K562 (cell line): Measurements from ENCODE around the gene ITGB5. TPM values are rescaled to one million over a fixed set of nuclear protein-coding genes. Genes with fewer than 3 reads are reported as not detected.

Source experiments
- AFF4 ChIP-seq: sonication (generic); formaldehyde crosslinking; IDR thresholded peaks from 2 replicates; pipeline ENCODE4 v1.8.0; 2023; ENCODE audit warnings: mild to moderate bottlenecking, missing genetic modification reagents
- DPF2 ChIP-seq: fragments of 450-650 bp; IDR thresholded peaks from 2 replicates; pipeline ENCODE4 v1.6.1; 2016
- ELK1 ChIP-seq: sonication (generic); formaldehyde crosslinking; IDR thresholded peaks from 2 replicates; pipeline ENCODE4 v1.8.1; 2022; ENCODE audit warnings: missing genetic modification reagents
- HINFP ChIP-seq: fragments of 450-650 bp; conservative IDR thresholded peaks from 2 replicates; pipeline ENCODE4 v1.6.1; 2016; ENCODE audit warnings: missing genetic modification characterization, low read depth, mild to moderate bottlenecking, control low read depth, missing compliant biosample characterization
- JUND ChIP-seq, 2 experiments: IDR thresholded peaks; 2 replicates in 1 of 2; 3 replicates in 1 of 2; pipeline ENCODE4 v1.6.1; 2011; ENCODE audit warnings: borderline replicate concordance in 2 of 2, low read depth in 2 of 2, low read length in 2 of 2, improper control_type of control experiment in 1 of 2, missing biosample characterization in 1 of 2, missing genetic modification characterization in 1 of 2, missing genetic modification reagents in 1 of 2
- MLLT1 ChIP-seq, 2 experiments: fragments of 450-650 bp; IDR thresholded peaks; 2 replicates each; pipeline ENCODE4 v1.6.1; 2016
- MTF1 ChIP-seq: fragments of 250-450 bp; sonication (Bioruptor Pico); IDR thresholded peaks from 2 replicates; pipeline ENCODE4 v1.9.0; 2021; ENCODE audit warnings: moderate library complexity, mild to moderate bottlenecking, inconsistent platforms, borderline replicate concordance
- NBN ChIP-seq: fragments of 450-650 bp; IDR thresholded peaks from 2 replicates; pipeline ENCODE4 v1.6.1; 2016; ENCODE audit warnings: low read depth, mild to moderate bottlenecking
- NR0B1 ChIP-seq: fragments of 450-650 bp; IDR thresholded peaks from one replicate; pipeline ENCODE4 v1.6.1; 2018; ENCODE audit warnings: mild to moderate bottlenecking, moderate library complexity; ENCODE audit not compliant: partially characterized antibody
- SMARCA4 ChIP-seq: fragments of 450-650 bp; IDR thresholded peaks from 2 replicates; pipeline ENCODE4 v1.6.1; 2016
- U2AF2 ChIP-seq: fragments of 200-400 bp; formaldehyde crosslinking; optimal IDR thresholded peaks from 2 replicates; pipeline ENCODE3; 2017; ENCODE audit warnings: low read depth, mild to moderate bottlenecking, low read length
- ZNF449 ChIP-seq: fragments of 250-450 bp; sonication (Bioruptor Pico); IDR thresholded peaks from 2 replicates; pipeline ENCODE4 v1.8.0; 2022; ENCODE audit warnings: moderate library complexity, mild to moderate bottlenecking, inconsistent platforms
- ZNF76 ChIP-seq: fragments of 250-450 bp; sonication (Bioruptor Pico); IDR thresholded peaks from 2 replicates; pipeline ENCODE4 v1.4.0; 2020; ENCODE audit warnings: mild to moderate bottlenecking, moderate library complexity, borderline replicate concordance
- polyA plus RNA-seq, 8 experiments: library from polyadenylated mRNA; depleted of rRNA in 4 of 8; stranded (reverse) in 5 of 8; unstranded in 3 of 8; fragments of >200 nt; fragmentation: Nextera tagmentation in 2 of 8; fragmentation: Illumina TruSeq in 1 of 8; extraction: Ambion mirVana in 2 of 8; extraction: Trizol in 1 of 8; gene quantifications; 2 replicates each; pipeline versions ENCODE4 v1.2.1 to v1.2.3, GENCODE V29; 2011 to 2014; ENCODE audit warnings: inconsistent platforms in 1 of 8, missing spikeins in 1 of 8
- total RNA-seq, 7 experiments: library from RNA; depleted of rRNA in 6 of 7; stranded (reverse); fragments of >200 nt in 6 of 7; fragmentation: Illumina TruSeq in 2 of 7; extraction: Trizol in 2 of 7; gene quantifications; 2 replicates each; pipeline versions ENCODE4 v1.2.1 to v1.2.3, GENCODE V29; 2011 to 2021; ENCODE audit warnings: low replicate concordance in 1 of 7

Gene ITGB5
- total and polyA plus RNA-seq, 9 of the 15 experiments (the other 6 are each of a cell fraction or from before 2014, with no cell fraction given): 1.7 to 46.8 (median 9.9) TPM

- TF ChIP-seq JUND (IDR thresholded peaks at IDR 0.05; ENCODE audit: borderline replicate concordance, low read depth, low read length) (peak; percentile 96), JUND (tag; IDR thresholded peaks at IDR 0.05; ENCODE audit: borderline replicate concordance, low read depth, low read length) (peak; percentile 95; the same call in 2 of the 3 replicates), U2AF2 (no peak), NR0B1 (no peak), ZNF449 (CRISPR knock-in tag) (no peak), ZNF76 (CRISPR knock-in tag) (no peak), AFF4 (CRISPR knock-in tag) (no peak), DPF2 (peak; percentile 90), ELK1 (no peak), NBN (0 out of 2 replicates have a peak, but pooled peaks have one; percentile 48), SMARCA4 (peak; percentile 81; the same call in 1 of the 2 replicates), MTF1 (CRISPR knock-in tag) (no peak), MLLT1 (IDR thresholded peaks at IDR 0.05) (no peak), HINFP (tag) (no peak)
Observed at GRCh38 chr3:124812291-124813265, 74.6 kb downstream of the ITGB5 start (continued).
